Measurements from ENCODE around the gene C5orf24. TPM values are rescaled to one million over a fixed set of nuclear protein-coding genes. Genes with fewer than 3 reads are reported as not detected.

C5orf24 gene
- 19.8 to 30.3 TPM (median 27.0 TPM) in 5 replicates for total RNA-seq (2022; extraction: Qiagen RNA extraction; ENCODE audit: low read depth)

GRCh38 chr5:134845852-134846640 is at the start of gene C5orf24:
TSS of gene C5orf24 (plus strand) at chr5:134845968. CDS start at chr5:134854901, 8,933 bp downstream.

GRCh38 chr5:134873987-134874830 is 28.4 kb downstream of the C5orf24 start, which contains the start of gene TXNDC15:
TSS of gene TXNDC15 (plus strand) at chr5:134874371. CDS start at chr5:134874428, 57 bp downstream.

DNA sequence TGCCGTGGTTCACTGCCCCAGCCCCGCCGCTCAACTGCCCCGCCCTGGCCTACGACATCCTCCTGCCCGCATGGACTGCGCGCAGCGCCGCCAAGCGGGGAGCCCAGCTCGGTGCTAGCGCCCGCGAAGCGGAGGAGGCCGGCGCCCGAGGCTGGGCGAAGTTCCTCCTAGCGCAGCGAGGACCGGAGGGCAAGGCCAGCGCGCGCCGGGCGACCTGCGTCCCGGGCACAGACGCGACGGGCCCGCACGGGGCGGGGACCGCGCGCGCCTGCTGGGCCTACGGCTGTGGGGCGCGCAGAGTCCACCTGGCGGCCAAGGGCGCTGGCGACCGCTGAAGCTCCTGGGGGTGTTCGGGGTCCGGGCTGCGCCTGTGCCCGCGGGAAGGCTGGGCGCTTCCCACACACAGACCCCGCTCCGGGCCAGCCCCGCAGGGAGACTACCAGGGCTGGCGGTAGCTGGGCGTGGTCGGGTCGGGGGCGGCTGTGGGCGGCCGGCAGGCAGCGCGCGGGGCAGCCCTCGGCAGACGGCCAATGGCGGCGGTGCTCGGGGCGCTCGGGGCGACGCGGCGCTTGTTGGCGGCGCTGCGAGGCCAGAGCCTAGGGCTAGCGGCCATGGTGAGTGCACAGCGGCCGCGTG is 59.0 kb downstream of the C5orf24 start, which contains the start of gene PCBD2:
TSS of gene PCBD2 (plus strand) at position 522 of the 636 bp plus-strand sequence. CDS start at position 531, 9 bp downstream.

Other genes starting within 250 kb of the C5orf24 start
- gene SAR1B, start 213.1 kb upstream of the C5orf24 start, total RNA-seq (2022; extraction: Qiagen RNA extraction; ENCODE audit: low read depth), result 48.0 to 66.3 TPM (median 57.6 TPM) in 5 replicates
- 13.2 to 18.3 TPM (median 16.9 TPM) in 5 replicates for gene SEC24A, start 197.2 kb upstream of the C5orf24 start, total RNA-seq (2022; extraction: Qiagen RNA extraction; ENCODE audit: low read depth)
- gene CAMLG, start 107.4 kb upstream of the C5orf24 start, total RNA-seq (2022; extraction: Qiagen RNA extraction; ENCODE audit: low read depth), result 22.7 to 30.0 TPM (median 28.3 TPM) in 5 replicates
- 57.2 to 74.3 TPM (median 71.3 TPM) in 5 replicates for gene DDX46, start 87.2 kb upstream of the C5orf24 start, total RNA-seq (2022; extraction: Qiagen RNA extraction; ENCODE audit: low read depth)
- 47.5 to 57.1 TPM (median 51.1 TPM) in 5 replicates for gene TXNDC15, start 28.4 kb downstream of the C5orf24 start, total RNA-seq (2022; extraction: Qiagen RNA extraction; ENCODE audit: low read depth)
- 10.1 to 13.4 TPM (median 10.7 TPM) in 5 replicates for gene PCBD2, start 59.2 kb downstream of the C5orf24 start, total RNA-seq (2022; extraction: Qiagen RNA extraction; ENCODE audit: low read depth)
- gene CATSPER3, start 121.9 kb downstream of the C5orf24 start, total RNA-seq (2022; extraction: Qiagen RNA extraction; ENCODE audit: low read depth), result 0.17 to 0.63 TPM (median 0.47 TPM) in 5 replicates
- gene PITX1, start 188.3 kb downstream of the C5orf24 start, total RNA-seq (2022; extraction: Qiagen RNA extraction; ENCODE audit: low read depth), result 25.1 to 36.5 TPM (median 32.3 TPM) in 5 replicates